ENCODE data around the gene SPATA45.

- no peak for TF ChIP-seq CTCF (IDR thresholded peaks at IDR 0.05)
- no peak for TF ChIP-seq POLR2AphosphoS5 (IDR thresholded peaks at IDR 0.05)
- no peak for TF ChIP-seq POLR2A (IDR thresholded peaks at IDR 0.05)
Measured at GRCh38 chr1:212820969-212821368, 26.5 kb downstream of the SPATA45 start.
